ENCODE measurements around the gene CPS1.

The CPS1 gene

GRCh38 chr2:210617318-210617717 is 60.9 kb downstream of the CPS1 start:
- no peak for DNase-seq

DNA sequence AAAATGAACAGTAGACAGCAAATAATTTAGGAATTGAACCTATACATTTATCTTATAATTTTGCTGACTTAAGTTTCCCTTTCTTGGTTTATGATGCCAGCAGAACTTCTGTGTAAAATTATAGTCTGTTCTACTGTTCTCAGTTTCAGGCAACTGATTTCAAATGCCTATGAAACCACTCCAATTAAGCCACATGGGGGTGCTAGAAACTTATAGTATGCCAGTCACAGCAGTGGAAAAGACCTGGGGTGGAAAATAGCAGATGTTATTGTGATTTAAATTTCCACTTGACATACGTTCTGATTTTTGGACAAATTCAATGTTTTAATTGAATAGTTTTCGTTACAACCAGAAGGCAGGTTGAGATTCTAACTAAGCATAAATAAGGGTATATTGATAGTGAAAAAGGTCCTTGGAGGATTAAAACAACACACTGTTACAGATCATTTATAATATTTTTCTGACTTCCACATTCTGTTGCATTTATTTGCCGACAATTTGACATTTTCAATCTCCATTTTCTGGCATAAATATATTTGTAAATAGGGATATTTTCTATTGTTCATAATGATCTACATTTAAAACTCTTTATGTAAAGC is 61.4 kb downstream of the CPS1 start:
- DNase-seq: peak; percentile 7

DNA sequence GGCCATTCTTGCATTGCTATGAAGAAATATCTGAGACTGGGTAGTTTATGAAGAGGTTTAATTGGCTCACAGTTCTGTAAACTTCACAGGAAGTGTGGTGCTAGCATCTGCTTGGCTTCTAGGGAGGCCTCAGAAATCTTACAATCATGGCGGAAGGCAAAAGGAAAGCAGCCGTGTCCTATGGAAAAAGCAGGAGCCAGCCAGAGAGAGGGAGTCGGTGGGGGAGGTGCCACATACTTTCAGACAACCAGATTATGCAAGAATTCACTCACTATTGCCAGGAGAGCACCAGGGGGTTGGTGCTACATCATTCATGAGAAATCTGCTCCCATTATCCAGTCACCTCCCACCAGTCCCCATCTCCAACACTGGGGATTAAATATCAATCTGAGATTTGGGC is 64.1 kb downstream of the CPS1 start:
- DNase-seq: no peak

DNA sequence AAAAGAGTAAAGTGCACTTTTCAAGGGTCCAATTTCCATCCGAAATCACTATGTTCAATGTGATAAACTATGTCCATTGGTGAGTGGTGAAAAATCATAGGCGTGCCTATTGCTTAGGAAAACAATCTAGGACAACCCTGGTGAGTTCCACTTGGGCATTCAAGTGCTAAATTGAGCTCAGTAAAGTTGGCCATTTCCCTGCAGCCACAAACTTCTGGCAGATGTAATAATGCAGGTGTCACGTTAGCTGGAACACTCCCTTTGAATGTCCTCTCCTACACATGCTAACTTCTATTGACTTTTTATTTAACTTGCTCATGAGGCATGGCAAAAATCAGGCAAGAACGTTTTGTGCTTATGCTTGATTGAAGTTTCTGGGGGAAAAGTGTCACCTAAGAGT is 67.1 kb downstream of the CPS1 start:
- no peak for DNase-seq

- peak; percentile 1 for DNase-seq
These were observed 70.5 kb downstream of the CPS1 start for GRCh38 chr2:210626849-210627248.

DNA sequence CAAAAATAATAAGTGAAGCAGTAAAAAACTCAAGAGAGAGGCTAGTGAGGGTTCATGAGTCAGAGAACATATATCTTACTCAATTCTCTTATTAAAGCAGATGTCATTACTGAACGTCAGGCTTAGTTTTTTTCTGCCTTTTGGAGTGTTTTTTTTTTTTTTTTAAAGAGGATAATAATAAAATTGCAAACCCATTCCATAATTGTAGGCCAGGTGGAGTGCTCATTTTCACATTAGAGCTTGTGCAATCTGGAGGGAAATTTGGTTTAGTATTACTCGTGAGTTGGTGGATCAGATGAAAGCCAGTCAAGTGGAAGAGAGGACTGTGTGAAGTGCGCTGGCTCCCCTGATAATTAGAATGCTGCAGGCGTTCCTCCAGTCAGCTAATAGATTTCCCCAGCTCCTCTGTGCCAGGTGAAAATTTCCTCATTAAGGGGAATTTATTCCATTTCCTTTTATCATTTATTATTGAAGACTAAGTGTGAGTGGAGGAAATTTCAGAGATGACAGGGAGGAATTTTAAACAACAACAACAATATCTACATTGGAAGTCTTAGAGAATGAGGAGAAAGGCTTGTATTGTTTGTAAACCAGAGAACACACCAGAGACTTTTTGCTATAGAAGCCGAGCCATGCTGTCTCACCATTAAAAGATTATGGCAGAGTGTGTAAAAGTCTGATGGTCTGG is 74.6 kb downstream of the CPS1 start:
- no peak for DNase-seq

DNA sequence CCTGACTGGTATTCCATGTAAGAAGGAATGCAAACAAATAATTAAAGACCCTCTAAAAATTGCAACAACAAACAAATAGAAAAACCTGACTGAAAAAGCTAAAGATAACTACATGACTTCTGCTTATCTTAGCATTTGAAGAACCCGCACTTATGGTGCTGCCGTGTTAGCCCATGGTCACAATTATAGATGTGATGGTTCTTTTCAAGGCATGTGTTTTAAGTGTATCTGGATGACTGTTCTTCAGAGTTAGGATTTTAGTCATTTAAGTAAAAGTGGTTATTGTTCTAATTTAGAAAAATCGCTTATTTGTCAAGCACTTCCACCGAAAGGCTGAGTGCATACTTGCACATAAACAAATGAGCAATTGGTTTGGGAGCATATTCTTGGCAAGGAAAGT is 77.3 kb downstream of the CPS1 start:
- no peak for DNase-seq

DNA sequence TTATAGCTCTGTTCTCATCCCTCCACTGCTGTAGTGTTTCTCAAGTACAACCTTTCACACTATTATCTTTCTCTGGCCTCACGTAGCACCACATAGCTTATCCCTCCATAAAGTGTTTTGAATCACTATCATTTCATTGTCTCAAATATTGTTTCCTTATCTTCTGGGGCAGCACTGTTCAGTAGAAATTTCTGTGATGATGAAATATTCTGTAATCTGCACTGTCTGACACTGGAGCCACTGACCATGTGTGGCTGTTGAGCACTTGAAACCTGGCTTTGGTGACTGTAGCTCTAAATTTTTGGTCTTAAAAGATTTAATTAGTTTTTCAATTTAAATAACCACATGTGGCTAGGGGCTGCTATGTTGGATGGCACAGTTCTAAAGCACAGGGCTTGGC is 78.9 kb downstream of the CPS1 start:
- no peak for DNase-seq

- no peak for DNase-seq
These were observed 85.9 kb downstream of the CPS1 start for GRCh38 chr2:210642333-210642732.

DNA sequence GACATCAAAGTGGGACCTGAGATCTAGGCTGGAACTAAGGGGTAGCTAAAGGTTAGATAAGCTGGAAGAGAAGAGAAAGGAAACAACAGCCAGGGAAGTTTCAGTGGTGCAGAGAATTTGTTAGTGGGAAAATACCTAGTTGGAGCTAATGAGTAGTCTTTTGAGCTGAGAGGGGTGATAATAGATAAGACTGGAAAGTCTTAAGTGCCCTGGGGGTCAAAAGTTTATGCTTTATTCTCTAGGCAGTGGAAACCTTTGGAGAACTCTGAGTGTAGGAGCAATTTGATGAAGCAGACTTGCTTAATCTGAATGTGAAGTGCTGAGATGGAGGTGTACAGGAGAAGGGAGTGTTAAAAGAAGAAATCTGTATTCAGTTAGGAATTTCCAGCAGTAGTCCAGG is 90.8 kb downstream of the CPS1 start:
- no peak for DNase-seq

GRCh38 chr2:210654091-210654490 is 97.7 kb downstream of the CPS1 start:
- no peak for DNase-seq

DNA sequence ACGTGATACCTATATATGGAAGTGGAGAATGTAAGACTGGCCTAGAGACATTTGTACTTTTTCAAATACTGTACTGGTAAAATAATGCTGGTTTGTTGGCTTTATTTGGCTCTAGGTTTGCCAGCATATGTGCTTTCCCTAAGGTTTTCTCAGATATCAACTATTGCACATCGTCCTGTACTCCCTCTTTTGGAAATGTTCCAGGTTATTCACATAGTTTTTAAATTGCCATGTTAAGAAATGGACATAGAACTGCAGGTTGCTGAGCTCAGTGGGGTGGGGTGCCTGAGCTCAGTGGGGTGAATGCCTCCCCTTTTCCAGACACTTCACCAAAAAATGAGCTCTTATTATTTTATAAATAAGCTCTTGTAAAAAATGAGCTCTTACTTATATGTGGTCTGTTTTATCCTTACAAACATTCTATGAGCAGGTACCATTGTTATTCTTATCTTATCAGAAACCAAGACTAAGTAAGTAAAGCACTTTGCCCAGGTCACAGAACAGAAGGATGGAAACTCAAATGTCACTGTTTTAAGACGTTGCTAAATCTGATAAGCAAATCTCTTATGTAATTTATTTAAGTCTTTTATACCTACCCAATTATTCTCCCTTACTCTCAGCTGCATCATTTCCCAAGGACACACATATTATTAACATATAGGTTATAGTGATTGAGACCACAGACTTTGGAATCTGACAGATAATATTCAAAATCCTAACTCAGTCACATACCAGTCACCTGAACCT is 99.0 kb downstream of the CPS1 start:
- no peak for DNase-seq

DNA sequence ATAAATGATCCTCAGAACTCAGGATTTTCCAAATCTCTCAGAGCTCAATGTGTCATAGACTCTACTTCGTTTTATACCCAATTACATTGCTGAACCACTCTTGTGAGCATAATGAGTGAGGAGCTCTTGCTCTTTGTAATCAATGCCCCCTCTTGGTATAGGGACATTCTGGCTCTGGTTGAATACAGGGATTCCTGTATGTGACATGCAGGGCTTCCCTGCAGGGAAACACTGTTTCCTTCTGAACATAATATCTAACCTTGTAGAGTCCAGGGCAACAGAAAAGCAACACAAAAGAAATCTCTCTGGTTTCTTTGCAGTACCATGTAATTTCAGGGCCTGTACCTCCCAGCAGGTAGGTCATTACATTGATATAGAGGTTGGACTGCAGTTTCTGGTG is 101.5 kb downstream of the CPS1 start:
- DNase-seq: no peak

- DNase-seq: no peak
These were observed 104.4 kb downstream of the CPS1 start for GRCh38 chr2:210660751-210661150.

DNA sequence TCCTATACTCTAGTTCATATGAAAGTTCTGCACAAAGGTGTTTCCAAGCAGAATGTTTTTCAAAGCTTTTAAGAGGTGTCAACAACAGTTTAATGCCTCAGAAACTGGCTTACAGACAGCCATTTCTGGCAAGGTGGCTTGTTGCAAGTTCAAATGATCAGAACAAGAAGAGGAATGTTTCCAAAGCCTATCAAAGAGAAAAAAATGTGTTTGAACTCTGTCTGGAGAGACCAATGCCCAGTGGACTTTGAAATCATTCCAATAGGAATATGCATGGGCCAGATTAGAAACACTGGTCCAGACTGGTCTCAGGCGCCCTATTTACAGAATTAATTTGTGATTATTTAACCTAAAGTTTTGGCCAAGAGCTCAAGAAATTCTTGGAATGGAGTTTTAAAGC is 106.2 kb downstream of the CPS1 start:
- DNase-seq: no peak

- DNase-seq: no peak
These were observed 107.3 kb downstream of the CPS1 start for GRCh38 chr2:210663631-210664089.

DNA sequence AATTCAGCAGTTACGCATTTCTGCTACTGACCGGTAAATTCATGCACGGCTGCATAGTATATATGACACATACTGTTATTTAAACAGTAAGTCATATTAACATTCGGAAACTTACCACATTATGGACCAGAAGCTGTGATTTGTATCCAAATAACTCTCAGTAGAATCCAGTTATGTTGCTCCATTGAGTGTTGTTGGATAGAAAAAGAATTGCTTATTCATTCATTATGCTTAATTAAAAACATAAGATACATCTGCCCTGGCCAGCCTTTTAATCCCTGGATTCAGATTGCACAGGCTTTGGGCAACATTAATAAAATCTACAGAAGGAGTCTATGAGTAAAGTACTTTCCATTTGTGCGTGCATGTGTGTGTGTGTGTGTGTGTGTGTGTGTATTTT is 111.3 kb downstream of the CPS1 start:
- DNase-seq: no peak

GRCh38 chr2:210671065-210671464 is 114.7 kb downstream of the CPS1 start:
- DNase-seq: no peak

DNA sequence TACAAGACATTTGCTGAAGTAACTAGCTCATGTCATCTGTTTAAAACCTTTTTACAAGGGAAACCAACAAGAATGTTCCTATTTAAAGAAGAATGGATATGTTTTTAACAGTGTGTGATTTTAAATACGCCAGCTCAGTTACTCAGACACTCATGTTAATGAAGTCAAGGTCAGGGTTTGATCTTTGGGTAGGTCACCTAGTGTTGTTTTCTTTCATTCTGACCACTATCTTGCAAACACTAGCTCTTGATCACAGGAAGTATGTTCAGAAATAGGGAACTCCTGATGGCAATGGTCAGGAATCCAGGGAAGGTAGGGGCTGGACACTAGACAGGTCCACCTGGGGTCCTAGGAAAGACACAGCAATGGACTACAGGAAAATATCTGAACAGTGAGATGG is 116.7 kb downstream of the CPS1 start:
- DNase-seq: no peak

DNA sequence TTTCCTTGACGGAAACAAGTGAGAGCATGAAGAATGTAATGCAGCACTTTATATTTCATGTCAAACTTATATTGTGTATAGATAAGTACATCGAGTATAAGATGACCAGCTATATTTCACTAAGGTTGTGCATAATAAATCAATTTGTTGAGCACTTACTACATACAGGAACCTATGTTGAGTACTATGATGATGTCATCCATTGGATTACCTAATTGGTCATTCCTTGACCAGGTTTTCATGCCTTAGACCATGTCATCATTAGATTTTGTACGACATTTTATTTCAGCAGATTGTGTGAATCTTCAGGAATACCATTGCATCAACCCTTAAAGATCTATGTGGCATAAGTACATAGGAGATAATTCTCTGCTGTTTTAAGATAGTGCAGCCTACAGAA is 119.7 kb downstream of the CPS1 start:
- DNase-seq: no peak

DNA sequence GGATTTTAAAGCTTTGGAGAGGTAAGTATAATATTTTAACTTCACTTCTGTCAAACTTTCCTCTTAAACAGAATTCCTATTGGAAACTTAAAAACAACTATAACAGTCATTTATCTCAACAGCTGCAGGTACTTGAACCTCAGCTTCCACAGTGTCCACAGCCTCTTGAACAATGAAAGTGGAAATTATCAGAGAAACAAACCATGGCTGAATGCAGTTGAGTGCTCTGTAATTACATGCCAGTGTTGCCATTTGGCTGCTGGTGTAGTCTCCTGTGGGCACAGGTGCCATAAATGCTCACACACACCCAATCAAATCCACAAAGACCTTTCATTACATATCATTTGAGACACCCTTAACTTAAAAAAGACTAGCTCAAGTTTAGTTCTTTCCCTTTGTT is 125.1 kb downstream of the CPS1 start:
- no peak for DNase-seq

DNA sequence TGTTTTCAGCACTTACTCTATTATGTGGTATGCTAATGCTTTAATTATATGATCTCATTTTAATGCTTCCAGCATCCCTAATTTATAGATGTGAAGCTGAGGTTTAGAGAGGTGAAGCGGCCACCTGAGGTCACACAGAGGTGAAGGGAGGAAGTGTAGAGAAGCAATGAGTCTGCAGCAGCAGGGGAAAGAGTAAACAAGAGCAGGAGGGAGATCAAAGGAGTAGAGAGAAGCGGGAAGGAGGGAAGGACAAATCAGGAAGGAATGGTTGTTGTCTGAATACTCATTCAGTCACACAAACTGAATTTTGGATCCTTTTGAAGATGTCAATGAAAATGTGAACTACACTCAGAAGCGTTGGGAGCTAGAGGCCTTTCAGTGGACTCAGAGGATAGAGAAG is 130.0 kb downstream of the CPS1 start:
- no peak for DNase-seq

- no peak for DNase-seq
These were observed 131.5 kb downstream of the CPS1 start for GRCh38 chr2:210687786-210688470.

GRCh38 chr2:210707900-210708299 is 151.5 kb downstream of the CPS1 start:
- no peak for DNase-seq
